Hindlimb muscle (tissue), 1 donor: Measurements from ENCODE around the gene CAMK2B. TPM values are rescaled to one million over a fixed set of nuclear protein-coding genes. Genes with fewer than 3 reads are reported as not detected.
"Not testable (repeated sequence)": the region's sequence is repeated elsewhere in the genome, so short reads cannot be mapped to it uniquely, and the experiment has no call there.

Experiments used
- DNase-seq: peaks from one replicate; pipeline ENCODE4 v3.0.0-alpha.2; 2013
- polyA plus RNA-seq: library from polyadenylated mRNA; unstranded; fragments of 120-200 nt; gene quantifications from one replicate; pipeline ENCODE4 v1.2.1, GENCODE V29; 2013; ENCODE audit not compliant: insufficient read length

CAMK2B gene
- polyA plus RNA-seq, 1 donor: 17.7 TPM

DNA sequence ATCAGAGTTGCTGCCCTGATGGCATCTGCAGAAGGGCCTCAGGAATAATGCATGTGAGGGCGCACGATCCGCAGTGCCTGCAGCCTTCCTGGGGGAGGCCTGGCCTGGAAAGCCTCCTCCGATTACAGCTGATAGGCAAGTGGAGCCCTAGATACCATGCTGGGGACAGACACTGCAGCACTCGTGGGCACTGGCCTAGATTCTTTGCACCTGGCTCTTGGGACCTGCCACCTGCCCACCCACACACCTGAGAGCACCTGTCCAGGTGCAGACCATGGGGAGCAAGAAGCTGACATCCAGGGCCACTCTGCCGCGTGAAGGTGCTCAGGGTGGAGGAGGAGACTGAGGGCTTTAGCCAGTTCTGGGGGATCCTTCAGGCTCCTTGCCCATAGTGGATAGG, 109.9 kb downstream of the CAMK2B start:
- DNase-seq: no peak

DNA sequence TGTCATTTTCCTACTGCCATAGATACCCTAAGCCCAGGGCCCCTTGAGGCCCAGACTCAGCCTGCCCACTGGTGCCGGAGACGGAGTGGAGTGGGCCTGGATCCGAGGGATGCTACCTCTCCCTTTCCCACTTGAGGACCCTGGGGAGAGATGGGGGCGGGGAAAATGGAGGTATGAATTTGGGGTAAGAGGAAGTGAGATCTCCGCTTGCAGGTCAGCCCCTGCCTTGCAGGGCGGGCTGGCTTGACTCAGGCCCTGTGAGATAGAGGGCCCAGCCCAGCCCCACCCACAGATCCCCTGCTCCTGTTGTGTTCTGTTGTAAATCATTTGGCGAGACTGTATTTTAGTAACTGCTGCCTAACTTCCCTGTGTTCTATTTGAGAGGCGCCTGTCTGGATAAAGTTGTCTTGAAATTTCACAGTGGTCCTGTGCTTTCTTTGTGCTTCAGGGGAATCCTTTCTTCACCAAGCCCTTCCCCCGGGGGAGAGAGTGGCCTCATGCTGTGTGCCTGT, 111.5 kb downstream of the CAMK2B start:
- DNase-seq: no peak

DNA sequence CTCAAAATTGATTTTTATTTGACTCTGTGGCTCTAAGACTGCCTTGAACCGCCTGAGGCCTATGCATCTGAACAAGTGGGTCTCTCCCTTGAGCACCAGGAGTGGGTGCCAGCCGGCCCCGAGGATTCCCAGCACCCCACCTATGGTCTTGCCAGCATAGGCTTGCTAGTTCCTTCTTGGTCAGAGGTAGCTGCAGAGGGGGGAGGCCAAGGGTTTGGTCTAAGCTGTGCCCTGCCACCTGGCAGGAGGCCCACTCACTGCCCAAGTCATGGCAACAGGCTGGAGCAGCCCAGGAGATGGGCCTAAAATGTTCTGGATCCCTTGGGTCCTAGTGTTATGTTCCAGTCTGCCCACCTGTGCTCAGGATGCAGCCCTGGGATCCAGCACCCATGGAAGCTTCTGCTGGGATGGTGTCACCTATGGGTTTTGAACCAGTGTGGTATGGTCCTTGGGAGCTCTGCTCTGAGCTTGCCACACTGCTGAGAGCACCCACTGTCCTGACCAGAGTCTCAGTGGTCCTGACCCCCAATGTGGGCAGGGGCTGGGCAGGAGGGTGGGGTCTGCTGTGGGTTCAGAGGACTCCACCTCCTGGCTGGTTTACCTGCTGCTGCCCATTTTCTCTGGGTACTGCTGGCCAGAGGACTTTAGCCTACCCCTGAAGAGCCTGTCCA, 112.1 kb downstream of the CAMK2B start:
- no peak for DNase-seq

DNA sequence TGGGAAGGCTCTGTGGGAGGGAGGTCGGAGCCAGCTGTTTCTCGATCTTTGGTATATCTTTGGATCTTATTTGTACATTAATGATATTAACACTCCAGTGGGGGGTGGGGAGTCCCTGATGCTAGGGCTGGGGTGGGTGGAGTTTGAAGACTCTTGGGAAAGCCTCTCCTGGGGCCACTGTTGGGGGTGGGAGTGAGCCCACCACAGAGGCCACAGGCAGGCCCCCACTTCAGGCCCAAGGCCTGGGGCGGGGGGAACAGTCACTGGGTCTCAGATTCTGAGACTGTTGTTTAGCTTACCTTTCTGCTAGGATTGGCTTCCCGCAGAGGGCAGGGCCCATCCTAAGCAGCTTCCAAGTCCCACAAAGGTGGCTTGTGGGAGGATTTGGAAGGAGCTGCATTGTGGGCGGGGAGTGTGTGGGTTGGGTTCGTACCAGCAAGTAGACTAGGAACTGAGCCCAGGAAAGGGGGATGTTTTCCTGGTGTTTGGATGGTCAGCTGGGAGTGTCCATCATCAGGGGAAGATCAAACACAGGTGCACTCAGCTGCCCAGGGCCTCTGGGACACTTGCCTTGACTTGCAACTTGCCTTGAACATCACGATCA, 112.7 kb downstream of the CAMK2B start:
- DNase-seq: no peak

GRCh38 chr7:44212018-44212417, 113.4 kb downstream of the CAMK2B start:
- no peak for DNase-seq

DNA sequence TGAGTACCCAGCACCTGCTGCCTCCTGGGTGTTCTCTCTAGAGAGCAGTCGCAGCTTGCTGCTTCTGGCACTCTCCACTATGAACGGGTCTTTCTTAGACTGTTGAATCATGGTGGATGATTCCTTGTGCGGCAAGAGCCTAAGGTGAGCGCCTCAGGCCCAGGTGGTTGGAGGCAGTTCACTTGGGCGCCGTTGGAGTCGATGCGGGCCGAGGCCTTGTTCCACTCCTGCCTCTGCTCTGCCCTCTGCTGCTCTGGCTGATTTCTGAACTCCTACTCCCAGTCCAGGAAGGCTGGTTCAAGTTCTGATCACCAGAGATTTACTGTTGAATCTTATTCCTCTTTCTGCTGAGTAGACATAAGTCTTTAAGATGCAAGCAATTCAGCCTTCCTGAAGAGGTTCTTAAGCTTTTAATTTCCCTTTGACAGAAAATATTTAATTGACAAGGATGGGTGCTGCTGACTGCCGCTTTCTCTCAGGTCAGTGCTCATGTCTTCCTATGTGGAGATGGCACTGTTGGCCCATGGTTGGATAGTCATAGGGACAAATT, 114.2 kb downstream of the CAMK2B start:
- no peak for DNase-seq

DNA sequence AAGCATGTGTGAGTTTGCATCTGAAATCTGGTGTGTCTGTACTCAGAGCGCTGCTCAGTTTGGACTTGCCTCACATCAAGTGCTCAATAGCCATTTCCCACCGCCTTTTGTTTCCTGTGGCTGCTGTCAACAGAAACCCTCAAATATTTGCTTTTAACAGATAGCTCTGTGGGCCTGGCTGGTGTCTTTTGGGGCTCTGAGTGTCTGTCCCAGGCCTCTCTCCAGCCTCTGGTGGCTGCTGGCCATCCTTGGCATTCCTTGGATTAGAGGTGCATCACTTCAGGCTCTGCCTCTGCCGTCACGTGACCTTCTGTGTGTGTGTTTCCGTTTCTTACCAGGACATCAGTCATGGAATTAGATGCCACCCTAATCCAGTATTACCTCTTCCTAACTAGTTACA, 115.3 kb downstream of the CAMK2B start:
- no peak for DNase-seq

DNA sequence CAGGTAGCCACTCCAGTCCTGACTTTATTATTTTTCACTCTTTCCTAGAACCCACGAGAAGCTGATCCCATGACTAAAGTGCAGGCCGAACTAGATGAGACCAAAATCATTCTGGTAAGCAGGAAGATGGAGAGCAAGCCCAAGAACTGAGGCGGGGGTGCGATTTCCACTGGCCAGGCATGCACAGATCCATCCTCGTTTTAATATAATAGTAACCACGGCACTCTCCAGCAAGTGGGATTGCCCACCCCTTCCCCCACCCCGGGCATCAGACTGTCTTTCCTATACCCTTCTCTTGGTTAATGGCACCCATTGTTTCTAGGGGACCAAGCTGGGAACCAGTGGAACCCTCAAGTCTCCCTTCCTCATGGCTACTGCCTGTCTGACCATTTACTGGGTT, 117.3 kb downstream of the CAMK2B start:
- DNase-seq: no peak

DNA sequence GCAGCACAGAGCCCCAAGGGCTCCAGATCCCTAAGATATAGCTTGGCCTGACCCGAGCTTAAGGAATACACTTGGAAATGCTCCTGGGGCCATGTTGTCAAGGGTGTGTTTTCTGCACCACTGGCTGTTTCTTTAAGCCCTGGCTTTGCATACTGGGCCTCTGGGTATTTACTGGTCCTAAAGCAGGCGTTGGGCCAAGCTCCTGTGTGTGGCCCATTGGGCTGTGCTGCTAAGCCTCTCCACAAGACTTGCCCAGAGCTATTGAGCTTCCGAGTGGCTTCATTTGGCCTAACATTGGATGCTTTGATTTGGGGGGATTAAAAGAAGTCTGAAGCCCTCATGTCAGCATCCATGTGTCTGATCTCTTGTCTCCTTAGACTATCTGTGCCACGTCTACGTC, 119.4 kb downstream of the CAMK2B start:
- no peak for DNase-seq

DNA sequence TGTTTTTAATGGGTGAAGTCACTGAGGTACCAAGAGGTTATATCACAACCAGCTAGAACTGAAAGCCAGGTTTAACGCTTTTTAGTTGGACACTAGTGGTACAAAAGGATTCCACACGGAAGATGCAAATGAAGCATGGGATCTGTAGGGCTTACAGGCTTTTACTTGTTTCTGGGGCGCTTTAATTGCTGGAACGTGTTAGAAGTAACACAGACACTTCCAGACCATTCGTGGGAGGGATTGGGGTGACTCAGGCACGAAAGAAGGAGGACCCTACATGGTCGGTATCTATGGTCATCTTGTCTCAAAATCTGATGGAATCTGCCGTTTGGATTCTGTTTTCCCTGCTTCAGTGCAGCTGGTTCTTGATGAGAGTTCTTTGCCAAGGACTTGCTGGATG, 123.6 kb downstream of the CAMK2B start:
- DNase-seq: no peak

DNA sequence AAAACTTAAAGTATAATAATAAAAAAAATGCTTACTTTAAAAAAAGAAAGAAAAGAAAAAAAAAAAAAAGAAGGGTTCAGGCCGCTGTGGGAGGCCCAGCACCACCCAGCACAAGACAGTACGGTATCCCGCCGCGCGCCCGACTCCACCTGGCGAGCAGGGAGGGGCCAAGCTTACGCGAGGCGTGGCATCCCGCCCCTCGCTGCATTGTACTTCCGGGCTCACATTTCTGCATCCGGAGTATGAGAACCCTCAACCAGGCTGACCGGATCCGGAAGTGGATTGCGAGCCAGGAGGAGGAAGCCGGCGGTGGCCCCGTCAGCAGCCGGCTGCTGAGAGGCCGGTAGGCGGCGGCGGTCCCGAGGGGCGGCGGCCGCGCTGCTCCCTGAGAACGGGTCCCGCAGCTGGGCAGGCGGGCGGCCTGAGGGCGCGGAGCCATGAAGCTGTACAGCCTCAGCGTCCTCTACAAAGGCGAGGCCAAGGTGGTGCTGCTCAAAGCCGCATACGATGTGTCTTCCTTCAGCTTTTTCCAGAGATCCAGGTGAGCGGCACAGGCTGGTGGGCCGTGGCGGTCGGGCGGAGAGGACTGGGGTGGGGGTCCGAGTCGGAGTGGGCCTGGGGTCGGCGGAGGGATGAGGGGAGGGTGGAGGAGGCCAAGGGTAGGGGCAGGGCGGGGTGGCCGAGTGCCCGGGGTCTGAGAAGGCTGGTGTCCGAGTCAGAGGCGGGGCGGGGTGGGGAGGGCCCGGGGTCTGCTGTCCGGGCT, 124.5 kb downstream of the CAMK2B start, which contains the start of gene YKT6:
YKT6 (plus strand) TSS at position 280 of the 763 bp plus-strand sequence; CDS start at position 438, 158 bp downstream.
- peak; percentile 92 for DNase-seq

DNA sequence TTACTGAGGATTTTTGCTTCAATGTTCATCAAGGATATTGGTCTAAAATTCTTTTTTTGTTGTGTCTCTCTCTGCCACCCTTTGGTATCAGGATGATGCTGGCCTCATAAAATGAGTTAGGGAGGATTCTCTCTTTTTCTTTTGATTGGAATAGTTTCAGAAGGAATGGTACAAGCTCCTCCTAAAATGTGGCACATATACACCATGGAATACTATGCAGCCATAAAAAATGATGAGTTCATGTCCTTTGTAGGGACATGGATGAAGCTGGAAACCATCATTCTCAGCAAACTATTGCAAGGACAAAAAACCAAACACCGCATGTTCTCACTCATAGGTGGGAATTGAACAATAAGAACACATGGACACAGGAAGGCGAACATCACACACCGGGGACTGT, 125.2 kb downstream of the CAMK2B start:
- not testable (repeated sequence) for DNase-seq

DNA sequence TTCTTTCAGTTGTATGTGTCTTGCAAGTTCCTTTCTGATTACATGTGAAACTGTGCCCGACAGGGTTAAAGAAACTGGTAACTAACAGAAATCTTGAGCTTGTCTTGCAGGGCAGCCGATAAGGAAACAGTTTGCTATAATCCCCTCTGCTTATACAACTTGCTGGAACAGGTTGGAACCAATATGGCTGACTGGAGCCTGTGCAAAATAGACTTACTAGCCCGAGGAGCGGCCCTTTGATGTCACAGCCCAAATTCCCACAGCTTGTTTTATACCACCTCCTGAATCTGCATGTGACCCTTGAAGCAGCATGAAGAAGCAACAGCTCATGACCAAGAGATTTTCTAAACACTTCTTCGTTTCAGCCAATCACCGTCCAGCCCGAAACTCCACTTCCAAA, 127.9 kb downstream of the CAMK2B start:
- DNase-seq: no peak

GRCh38 chr7:44196450-44196872, 128.9 kb downstream of the CAMK2B start:
- no peak for DNase-seq

DNA sequence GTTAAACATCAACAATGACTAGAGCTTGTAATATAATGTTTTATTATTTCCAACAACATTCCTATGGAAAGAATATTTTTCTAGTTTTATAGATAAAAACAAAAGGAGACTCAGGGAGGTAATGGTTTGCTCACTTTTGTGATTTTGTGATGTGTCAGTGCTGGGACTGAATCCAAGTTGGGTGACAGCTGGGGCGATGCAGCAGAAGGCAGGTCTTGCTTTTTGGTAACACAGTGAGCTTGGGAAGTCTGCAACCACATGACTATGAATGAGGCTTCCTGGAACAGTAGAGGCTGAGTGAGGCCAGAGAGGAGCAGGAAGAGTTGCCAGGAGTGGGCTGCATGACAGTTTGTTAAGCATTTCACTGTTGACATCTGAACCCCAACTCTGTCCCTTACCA, 129.5 kb downstream of the CAMK2B start:
- DNase-seq: no peak

- no peak for DNase-seq
These were observed 130.7 kb downstream of the CAMK2B start for GRCh38 chr7:44194562-44195145.

- no peak for DNase-seq
These were observed 131.3 kb downstream of the CAMK2B start for GRCh38 chr7:44194069-44194468.

DNA sequence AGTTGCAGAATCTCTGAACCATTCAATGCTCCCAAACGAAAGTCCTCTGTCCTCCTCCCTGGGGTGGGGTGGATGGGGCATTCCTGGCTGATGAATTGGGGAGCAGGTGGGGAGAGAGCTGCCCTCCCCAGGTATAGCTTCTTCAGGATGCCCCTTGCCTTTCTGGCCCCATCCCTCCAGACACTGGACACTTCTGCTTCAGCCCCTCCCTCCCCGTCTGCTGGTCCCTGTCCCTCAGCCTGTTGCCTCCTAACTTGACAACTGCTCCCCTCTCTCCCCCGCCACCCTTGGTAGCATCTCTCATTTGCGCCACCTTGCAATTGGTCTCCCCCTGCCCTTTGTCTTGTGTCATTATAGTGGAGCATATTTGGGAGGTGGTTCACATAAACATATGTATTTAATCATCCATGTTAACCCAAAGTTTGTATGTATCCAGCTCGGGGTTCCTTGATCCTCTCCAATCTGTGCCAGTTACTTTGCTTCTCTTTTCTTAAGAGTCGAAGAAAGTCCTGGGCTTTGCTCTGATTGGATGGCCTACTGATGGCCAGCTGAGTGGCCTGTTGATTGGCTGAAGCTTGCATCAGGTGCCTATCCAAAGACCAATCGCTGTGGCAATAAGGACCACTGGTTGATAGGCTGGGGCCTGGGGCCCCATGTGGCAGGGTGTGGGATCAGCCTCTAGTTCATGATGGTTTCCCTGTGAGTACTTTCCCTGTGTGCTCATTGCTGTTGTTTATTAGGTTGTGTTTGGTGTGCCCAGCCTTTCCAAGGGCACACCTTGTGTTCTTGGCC, 132.2 kb downstream of the CAMK2B start:
- DNase-seq: no peak

DNA sequence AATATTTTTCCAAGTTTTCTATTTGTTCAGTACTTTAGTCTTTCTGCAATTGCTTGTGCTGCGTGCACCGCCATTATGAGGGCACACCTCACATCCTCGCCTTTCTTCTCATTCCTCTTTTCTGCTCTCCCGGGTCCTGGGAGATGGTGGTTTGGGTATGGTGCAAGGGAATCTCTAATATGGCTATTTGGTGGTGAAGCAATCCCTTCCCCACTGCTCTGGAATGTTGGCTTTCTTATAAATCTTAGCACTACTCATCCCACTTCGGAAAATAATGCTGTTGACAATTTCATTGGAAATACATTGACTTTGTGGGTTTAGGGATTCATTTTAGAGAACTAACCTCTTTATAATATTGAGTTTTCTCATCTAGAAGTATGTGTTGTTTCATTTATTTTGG, 134.2 kb downstream of the CAMK2B start:
- no peak for DNase-seq

GRCh38 chr7:44189993-44190872, 135.2 kb downstream of the CAMK2B start:
- no peak for DNase-seq
